SJSA1 (cell line): ENCODE measurements around the gene MTHFD1L. TPM values are rescaled to one million over a fixed set of nuclear protein-coding genes. Genes with fewer than 3 reads are reported as not detected.
A peak's percentile ranks its signal among the peaks of the same experiment; 100 is the strongest.

Experiments used
- DNase-seq, 2 experiments: peaks; one replicate each; pipeline ENCODE4 v3.0.0-alpha.2; 2015 to 2020; ENCODE audit warnings: low spot score in 2 of 2, low read depth in 1 of 2
- H3K27ac ChIP-seq: fragments of 250-450 bp; sonication (Bioruptor Pico); 2 replicates; pipeline ENCODE4 v1.5.1; 2020; ENCODE audit warnings: mild to moderate bottlenecking, moderate library complexity
- H3K27me3 ChIP-seq: fragments of 250-450 bp; sonication (Bioruptor Pico); replicated peaks from 2 replicates; pipeline ENCODE4 v1.5.1; 2020; ENCODE audit warnings: mild to moderate bottlenecking, moderate library complexity
- H3K36me3 ChIP-seq: fragments of 250-450 bp; sonication (Bioruptor Pico); 2 replicates; pipeline ENCODE4 v1.5.1; 2020; ENCODE audit warnings: mild to moderate bottlenecking
- H3K4me1 ChIP-seq: fragments of 250-450 bp; sonication (Bioruptor Pico); replicated peaks from 2 replicates; pipeline ENCODE4 v1.6.1; 2021; ENCODE audit warnings: mild to moderate bottlenecking
- H3K4me3 ChIP-seq: fragments of 250-450 bp; sonication (Bioruptor Pico); 2 replicates; pipeline ENCODE4 v1.5.1; 2020; ENCODE audit warnings: mild to moderate bottlenecking
- H3K9me3 ChIP-seq: fragments of 250-450 bp; sonication (Bioruptor Pico); replicated peaks from 2 replicates; pipeline ENCODE4 v1.5.1; 2020; ENCODE audit warnings: mild to moderate bottlenecking
- total RNA-seq: library from RNA; depleted of rRNA; stranded (reverse); fragments of >200 nt; shearing (Covaris generic); gene quantifications from 2 replicates; pipeline ENCODE4 v1.2.3, GENCODE V29; 2014

The MTHFD1L gene
- total RNA-seq, 1 experiment from 2014 or later: 24.8 TPM

GRCh38 chr6:150924808-150925589 lies 59.5 kb downstream of the MTHFD1L start:
- Histone ChIP-seq H3K4me3 (no peak overlapping the region), H3K36me3 (peaks cover 62% of the 10 kb centered on the region), H3K9me3 (no peaks in the 10 kb centered on the region), H3K27ac (no peak overlapping the region), H3K4me1 (no peaks in the 10 kb centered on the region), H3K27me3 (no peaks in the 10 kb centered on the region)
- no peak for DNase-seq

- no peak overlapping the region for H3K4me3 ChIP-seq
- H3K27ac ChIP-seq: no peak overlapping the region
- no peaks in the 10 kb centered on the region for H3K4me1 ChIP-seq
- H3K9me3 ChIP-seq: no peaks in the 10 kb centered on the region
- no peak for DNase-seq
- H3K36me3 ChIP-seq: peaks cover 59% of the 10 kb centered on the region
- no peaks in the 10 kb centered on the region for H3K27me3 ChIP-seq
Measured at GRCh38 chr6:150925590-150925928, 60.1 kb downstream of the MTHFD1L start.

- no peak for DNase-seq
- no peaks in the 10 kb centered on the region for H3K9me3 ChIP-seq
- H3K4me3 ChIP-seq: no peak overlapping the region
- H3K4me1 ChIP-seq: no peaks in the 10 kb centered on the region
- no peaks in the 10 kb centered on the region for H3K27me3 ChIP-seq
- no peak overlapping the region for H3K27ac ChIP-seq
- peaks cover 61% of the 10 kb centered on the region for H3K36me3 ChIP-seq
Measured at GRCh38 chr6:150925976-150926375, 60.5 kb downstream of the MTHFD1L start.

- Histone ChIP-seq H3K4me1 (peaks cover under 1% of the 10 kb centered on the region; the same call in 1 of the 2 replicates), H3K36me3 (peaks cover 51% of the 10 kb centered on the region), H3K27ac (no peak overlapping the region), H3K4me3 (no peak overlapping the region), H3K27me3 (no peaks in the 10 kb centered on the region), H3K9me3 (no peaks in the 10 kb centered on the region)
- no peak for DNase-seq
Measured at GRCh38 chr6:150928882-150929281, 63.4 kb downstream of the MTHFD1L start.

DNA sequence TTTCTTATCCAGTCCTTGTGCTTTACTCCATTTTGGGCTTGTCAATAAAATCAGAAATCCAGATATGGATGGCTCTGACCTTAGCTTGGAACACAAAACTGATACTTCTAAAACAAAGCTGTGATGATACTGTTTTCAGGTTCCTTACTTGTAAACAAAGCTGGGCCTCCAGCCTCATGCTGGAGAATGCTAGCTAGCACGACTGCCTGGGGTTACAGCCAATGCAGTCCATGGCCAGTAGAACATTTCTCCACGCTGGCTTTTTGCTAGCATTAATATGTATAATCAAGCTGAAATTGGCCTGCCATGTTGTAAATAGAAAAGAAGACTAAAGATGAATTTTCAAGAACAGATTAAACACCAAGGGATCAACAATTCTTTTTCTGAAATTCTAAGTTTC lies 63.9 kb downstream of the MTHFD1L start:
- H3K4me3 ChIP-seq: no peak overlapping the region
- H3K4me1 ChIP-seq: peaks cover 6% of the 10 kb centered on the region
- H3K27ac ChIP-seq: no peak overlapping the region
- peaks cover 54% of the 10 kb centered on the region for H3K36me3 ChIP-seq
- H3K9me3 ChIP-seq: no peaks in the 10 kb centered on the region
- no peak for DNase-seq
- H3K27me3 ChIP-seq: no peaks in the 10 kb centered on the region

GRCh38 chr6:150930841-150931240 lies 65.3 kb downstream of the MTHFD1L start:
- Histone ChIP-seq H3K27me3 (no peaks in the 10 kb centered on the region), H3K27ac (no peak overlapping the region), H3K9me3 (no peaks in the 10 kb centered on the region), H3K36me3 (peaks cover 52% of the 10 kb centered on the region), H3K4me1 (peaks cover 11% of the 10 kb centered on the region), H3K4me3 (no peak overlapping the region)
- DNase-seq: no peak

GRCh38 chr6:150931405-150931804 lies 65.9 kb downstream of the MTHFD1L start:
- no peak for DNase-seq
- Histone ChIP-seq H3K27ac (no peak overlapping the region), H3K4me1 (peaks cover 11% of the 10 kb centered on the region), H3K36me3 (peaks cover 52% of the 10 kb centered on the region), H3K27me3 (no peaks in the 10 kb centered on the region), H3K4me3 (no peak overlapping the region), H3K9me3 (no peaks in the 10 kb centered on the region)

DNA sequence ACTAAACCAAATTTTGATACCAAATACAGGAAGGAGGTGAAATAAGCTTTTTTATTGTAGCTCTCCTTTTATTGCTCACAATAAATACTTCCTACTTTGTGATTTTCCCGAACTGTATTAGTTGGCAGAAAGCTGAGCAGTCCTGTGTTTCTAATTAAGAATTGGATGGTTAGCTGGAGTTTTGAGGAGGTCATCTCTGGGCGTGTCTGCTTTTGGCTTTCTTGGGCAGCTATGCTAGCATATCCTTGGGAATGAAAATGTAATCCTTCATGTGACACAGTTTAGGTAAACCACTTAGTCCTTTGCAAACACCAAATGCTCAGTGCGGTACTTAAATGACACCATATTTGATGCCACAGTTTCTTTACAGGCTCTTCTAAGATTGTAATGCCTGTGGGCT lies 67.5 kb downstream of the MTHFD1L start:
- DNase-seq: no peak
- H3K27me3 ChIP-seq: no peaks in the 10 kb centered on the region
- no peaks in the 10 kb centered on the region for H3K9me3 ChIP-seq
- no peak overlapping the region for H3K4me3 ChIP-seq
- H3K36me3 ChIP-seq: peaks cover 55% of the 10 kb centered on the region
- H3K4me1 ChIP-seq: peaks cover 11% of the 10 kb centered on the region
- H3K27ac ChIP-seq: no peak overlapping the region

- peak in 1 of 2 experiments; percentile 53 for DNase-seq
- Histone ChIP-seq H3K4me3 (no peak overlapping the region), H3K4me1 (peaks cover 11% of the 10 kb centered on the region), H3K27me3 (no peaks in the 10 kb centered on the region), H3K27ac (peak overlapping the region; percentile 67), H3K36me3 (peaks cover 54% of the 10 kb centered on the region), H3K9me3 (no peaks in the 10 kb centered on the region)
Measured at GRCh38 chr6:150934380-150934779, 68.9 kb downstream of the MTHFD1L start.

DNA sequence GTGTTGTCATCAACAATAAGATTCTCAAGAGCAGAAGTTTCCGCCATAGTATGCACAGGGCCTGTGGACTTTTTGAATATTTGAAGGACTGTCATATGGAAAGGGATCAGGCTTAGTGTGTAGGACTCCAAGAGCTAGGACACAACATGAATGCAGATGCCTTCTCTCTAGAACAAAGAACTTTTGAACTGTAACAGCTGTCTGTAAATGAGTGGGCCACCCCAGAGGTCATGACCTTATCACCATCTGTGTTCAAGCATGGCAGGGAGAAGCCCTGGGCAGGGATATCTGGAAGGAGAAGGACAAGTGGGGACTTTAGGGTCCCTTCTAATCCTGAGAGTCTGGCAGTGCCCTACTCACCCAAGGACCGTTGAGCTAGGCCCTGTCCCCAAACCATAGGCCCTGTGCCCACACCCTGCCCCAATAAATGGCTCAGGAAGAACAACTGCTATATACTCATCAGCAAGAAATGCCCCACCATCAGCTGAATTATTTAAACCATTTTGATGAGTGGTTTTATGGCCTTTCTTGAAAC lies 70.6 kb downstream of the MTHFD1L start:
- Histone ChIP-seq H3K36me3 (peaks cover 59% of the 10 kb centered on the region), H3K4me1 (peaks cover 11% of the 10 kb centered on the region), H3K9me3 (no peaks in the 10 kb centered on the region), H3K27me3 (no peaks in the 10 kb centered on the region), H3K27ac (no peak overlapping the region), H3K4me3 (no peak overlapping the region)
- DNase-seq: no peak

GRCh38 chr6:150937132-150937906 lies 71.8 kb downstream of the MTHFD1L start:
- peaks cover 11% of the 10 kb centered on the region for H3K4me1 ChIP-seq
- H3K4me3 ChIP-seq: no peak overlapping the region
- H3K9me3 ChIP-seq: no peaks in the 10 kb centered on the region
- H3K27ac ChIP-seq: no peak overlapping the region
- no peaks in the 10 kb centered on the region for H3K27me3 ChIP-seq
- peaks cover 63% of the 10 kb centered on the region for H3K36me3 ChIP-seq
- DNase-seq: no peak

DNA sequence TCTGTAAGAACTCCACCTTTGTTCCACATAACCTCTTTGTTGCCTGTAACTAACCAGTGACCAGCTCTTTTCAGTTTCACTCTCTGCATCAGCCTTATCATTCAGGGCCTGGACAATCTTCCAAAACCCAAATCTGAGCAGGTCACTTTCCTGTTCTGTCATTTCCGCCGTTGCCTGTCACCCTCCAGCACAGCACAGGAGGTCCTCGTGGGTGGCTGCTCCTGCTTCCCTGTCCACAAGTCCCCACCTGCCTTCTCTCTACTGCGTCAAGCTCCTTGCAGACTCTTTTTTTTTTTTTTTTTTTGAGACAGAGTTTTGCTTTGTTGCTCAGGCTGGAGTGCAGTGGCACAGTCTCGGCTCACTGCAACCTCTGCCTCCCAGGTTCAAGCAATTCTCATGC lies 73.9 kb downstream of the MTHFD1L start:
- Histone ChIP-seq H3K4me3 (no peak overlapping the region), H3K27me3 (no peaks in the 10 kb centered on the region), H3K27ac (no peak overlapping the region), H3K9me3 (no peaks in the 10 kb centered on the region), H3K4me1 (peaks cover 5% of the 10 kb centered on the region), H3K36me3 (peaks cover 58% of the 10 kb centered on the region)
- no peak for DNase-seq

- Histone ChIP-seq H3K27ac (no peak overlapping the region), H3K27me3 (no peaks in the 10 kb centered on the region), H3K9me3 (no peaks in the 10 kb centered on the region), H3K4me3 (no peak overlapping the region), H3K36me3 (peaks cover 56% of the 10 kb centered on the region), H3K4me1 (no peaks in the 10 kb centered on the region)
- peak in 1 of 2 experiments; percentile 22 for DNase-seq
Measured at GRCh38 chr6:150940941-150941340, 75.4 kb downstream of the MTHFD1L start.

- Histone ChIP-seq H3K4me1 (no peaks in the 10 kb centered on the region), H3K27me3 (no peaks in the 10 kb centered on the region), H3K36me3 (peaks cover 73% of the 10 kb centered on the region), H3K9me3 (no peaks in the 10 kb centered on the region), H3K4me3 (no peak overlapping the region), H3K27ac (no peak overlapping the region)
- no peak for DNase-seq
Measured at GRCh38 chr6:150949526-150949925, 84.0 kb downstream of the MTHFD1L start.
